Endothelial cell of hepatic sinusoid (primary cell): ENCODE measurements around the gene EHMT1.
"Not testable (repeated sequence)": the region's sequence is repeated elsewhere in the genome, so short reads cannot be mapped to it uniquely, and the experiment has no call there.

Experiments
- in situ Hi-C: cut with HindIII; loops from 2 replicates; pipeline ENCODE4 v1.10.0; 2017; ENCODE audit warnings: low sequenced_read_pairs

The EHMT1 gene

DNA sequence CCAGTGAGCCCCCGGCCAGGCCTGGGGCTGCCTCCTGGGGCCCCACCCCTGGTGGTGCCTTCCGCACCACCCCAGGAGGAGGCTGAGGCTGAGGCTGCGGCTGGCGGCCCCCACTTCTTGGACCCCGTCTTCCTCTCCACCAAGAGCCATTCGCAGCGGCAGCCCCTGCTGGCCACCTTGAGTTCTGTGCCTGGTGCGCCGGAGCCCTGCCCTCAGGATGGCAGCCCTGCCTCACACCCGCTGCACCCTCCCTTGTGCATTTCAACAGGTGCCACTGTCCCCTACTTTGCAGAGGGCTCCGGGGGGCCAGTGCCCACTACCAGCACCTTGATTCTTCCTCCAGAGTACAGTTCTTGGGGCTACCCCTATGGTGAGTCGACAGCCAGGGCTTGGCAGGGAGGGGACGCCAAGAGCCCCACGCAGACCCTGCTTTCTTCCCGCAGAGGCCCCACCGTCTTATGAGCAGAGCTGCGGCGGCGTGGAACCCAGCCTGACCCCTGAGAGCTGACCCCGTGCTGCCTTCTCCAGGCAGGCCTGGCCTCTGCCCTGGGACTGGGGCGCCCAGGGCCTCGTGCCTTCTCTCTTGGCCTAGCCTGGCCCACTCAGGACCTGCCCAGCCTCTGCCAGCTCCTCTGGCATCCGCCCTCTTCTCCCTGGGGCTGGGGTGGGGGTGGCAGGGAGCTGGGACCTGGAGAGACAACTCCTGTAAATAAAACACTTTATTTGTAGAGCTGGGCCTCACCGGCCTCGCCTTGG lies 4.0 kb upstream of the EHMT1 start:
- in situ Hi-C loops, result no loop called here

DNA sequence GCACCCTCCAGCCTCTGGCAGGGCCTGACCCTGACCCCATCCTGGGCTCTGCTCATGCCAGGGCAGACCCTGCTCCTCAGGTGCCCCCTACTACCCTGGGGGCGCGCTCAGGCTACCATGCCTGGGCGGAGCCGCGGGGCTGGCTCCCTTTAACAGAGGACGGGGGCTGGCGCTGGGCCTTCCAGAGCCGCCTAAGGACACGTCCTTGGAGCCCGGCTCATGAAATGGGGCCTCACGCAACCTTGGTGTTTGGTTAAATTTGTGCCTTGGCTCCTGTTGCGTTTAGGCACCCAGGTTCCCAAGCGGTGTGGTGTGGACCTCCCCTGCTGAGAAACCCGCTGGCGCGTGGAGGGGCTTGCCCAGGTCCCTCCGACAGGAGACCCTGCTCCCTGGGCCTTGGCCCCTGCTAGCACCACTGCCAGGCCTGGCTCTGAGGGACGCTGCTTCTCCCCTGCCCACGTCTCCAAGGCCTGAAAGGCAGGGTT lies 3.4 kb upstream of the EHMT1 start:
- in situ Hi-C loops, result no loop called here

DNA sequence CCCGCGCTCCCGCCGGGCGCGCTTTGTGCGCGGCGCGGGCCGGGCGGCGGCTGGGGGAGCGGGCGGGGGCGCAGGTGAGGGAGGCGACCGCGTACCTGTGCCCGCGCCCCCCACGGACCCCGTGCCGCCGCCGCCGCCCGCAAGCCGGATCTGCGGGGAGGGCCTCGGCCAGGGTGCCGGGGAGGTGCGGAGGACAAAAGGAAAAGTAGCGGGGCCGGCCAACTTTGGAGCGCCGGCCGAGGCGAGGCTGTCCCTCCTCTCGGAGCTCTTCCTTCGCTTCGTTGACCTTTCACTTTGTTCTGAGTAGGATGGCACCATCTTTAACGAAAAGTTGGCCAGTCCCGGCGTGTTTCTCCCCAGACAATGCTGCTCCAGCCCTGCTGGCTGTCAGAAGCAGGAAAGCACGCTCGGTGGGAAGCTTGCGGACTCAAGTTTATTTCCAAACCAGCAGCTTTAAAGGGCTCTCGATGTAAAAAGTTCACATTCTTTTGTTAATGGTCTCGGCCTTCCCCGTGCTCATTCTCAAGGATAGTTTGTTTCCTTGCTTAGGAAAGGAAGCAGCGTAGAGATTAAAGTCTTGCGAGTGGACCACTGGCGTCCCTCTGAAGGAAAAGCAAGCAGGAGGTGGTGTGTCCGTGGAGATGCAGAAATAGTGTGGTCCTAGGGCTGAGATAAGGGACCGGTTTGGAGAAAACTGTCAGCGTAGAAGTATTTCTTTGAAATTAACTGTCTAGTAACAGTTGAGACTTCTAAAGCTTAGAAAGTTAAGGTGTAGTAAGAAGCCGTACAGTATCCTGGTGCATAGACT lies 639 bp downstream of the EHMT1 start:
- in situ Hi-C loops, result no loop called here

DNA sequence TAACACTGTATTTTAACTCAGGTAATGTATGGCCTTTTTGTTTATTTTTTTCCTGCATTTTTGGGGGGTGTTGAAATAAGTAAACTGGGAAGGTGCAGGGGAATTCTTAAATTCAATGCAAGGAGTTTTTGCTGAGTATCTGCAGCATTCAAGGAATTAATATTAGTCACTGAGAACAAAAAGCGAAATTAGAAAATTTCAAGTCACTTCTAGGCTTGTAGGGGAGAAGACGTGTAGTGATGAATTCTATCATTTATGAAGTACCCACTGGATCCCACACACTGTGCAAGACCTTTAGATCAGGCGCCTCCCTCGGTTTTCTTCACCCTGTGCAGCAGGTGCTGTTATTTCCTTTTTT lies 1.2 kb downstream of the EHMT1 start:
- in situ Hi-C loops, result no loop called here

DNA sequence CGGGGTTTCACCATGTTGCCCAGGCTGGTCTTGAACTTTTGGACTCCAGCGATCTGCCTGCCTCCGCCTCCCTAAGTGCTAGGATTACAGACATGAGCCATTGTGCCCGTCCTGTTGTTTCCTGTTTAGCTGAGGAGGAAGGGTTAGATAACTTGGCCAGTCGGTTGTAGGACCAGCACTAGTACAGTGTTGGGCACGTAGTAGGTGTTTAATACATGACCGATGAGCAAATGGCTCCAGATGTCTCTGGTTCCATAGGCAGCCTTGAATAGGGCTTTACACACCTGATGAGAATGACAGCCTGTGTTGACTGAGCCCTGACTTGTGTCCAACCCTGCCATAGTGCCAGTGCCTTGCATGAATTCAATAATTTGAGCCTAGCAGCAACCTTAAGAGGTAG lies 1.8 kb downstream of the EHMT1 start:
- in situ Hi-C loops, result no loop called here

DNA sequence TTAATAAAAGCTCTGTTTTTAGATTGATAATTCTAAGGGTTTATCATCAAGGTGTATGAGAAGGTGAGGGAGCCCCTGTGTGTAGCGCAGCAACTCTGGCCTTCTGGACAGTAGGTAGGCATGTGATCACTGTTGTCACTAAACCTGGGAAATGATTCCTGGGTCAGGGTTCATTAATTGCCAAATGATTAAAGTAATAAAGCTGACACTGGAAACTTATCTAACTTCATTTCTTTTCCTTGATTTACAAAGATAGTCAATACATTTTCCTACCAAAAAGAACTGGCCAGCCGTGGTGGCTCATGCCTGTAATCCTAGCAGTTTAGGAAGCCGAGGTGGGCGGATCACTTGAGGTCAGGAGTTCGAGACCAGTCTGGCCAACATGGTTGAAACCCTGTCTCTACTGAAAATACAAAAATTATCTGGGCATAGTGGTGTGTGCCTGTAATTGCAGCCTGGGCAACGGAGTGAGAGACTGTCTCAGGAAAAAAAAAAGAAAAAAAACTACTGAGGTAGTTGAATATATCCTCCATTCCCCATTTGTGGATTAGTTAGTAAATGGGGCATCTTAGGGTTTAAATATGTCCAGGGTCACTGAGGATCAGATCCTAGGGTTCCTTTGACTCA lies 2.4 kb downstream of the EHMT1 start:
- in situ Hi-C loops, result no loop called here

DNA sequence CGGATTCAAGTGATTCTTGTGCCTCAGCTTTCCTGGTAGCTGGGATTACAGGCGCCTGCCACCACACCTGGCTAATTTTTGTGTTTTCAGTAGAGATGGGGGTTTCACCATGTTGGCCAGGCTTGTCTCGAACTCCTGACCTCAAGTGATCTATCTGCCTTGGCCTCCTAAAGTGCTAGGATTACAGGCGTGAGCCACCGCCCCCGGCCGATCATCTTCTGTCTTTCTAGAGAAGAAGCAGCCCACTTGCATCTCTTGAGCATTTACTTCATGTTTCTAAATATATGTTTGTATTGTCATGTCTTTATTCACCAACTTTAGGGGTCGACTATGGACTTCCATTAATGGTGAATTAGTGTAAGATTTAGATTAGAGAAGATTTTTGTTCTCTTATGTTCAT lies 3.4 kb downstream of the EHMT1 start:
- in situ Hi-C loops, result not testable (repeated sequence)

DNA sequence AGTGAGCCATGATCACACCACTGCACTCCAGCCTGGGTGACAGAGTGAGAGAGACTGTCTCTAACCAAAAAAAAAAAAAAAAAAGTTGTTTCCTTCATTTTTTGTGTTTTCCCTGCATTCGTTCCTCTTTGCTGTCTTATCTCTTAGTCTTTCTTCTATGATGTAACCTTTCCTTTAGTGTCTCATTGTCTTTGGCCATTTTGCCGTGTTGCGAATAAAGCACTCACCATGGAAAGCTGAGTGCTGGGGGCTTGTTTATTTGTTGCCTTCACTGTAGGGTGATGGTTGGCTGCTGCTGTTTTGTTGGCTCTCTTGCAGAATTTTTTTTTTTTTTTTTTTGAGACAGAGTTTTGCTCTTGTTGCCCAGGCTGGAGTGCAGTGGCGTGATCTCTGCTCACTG lies 7.7 kb downstream of the EHMT1 start:
- in situ Hi-C loops, result no loop called here

DNA sequence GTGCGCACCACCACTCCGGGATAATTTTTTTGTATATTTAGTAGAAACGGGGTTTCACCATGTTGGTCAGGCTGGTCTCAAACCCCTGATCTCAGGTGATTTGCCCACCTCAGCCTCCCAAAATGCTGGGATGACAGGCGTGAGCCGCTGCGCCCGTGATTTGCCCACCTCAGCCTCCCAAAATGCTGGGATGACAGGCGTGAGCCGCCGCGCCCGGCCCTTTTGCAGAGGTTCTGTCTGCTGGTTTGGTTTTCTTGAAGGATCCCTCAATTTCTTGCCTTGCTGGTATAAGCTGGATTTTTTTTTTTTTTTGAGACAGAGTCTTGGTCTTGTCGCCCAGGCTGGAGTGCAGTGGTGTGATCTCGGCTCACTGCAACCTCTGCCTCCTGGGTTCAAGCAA lies 8.6 kb downstream of the EHMT1 start:
- in situ Hi-C loops, result not testable (repeated sequence)

DNA sequence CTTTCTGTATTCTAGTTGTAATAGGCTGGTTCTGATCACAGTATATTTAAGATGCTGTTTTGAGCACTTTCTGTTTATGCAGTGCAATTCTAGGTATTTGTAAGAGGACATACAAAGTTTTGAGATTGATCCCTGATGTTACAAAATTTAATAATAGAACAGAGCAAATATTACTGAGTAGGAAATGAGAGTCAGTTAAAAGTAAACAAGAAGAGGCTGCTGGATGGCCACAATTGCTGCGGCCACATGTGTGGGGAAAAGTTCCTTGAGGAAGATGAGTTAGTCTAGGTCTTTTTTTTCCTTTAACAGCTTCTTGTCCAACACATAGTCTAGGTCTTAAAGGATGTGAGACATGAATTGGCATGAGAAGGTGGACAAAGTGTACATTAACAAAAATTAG lies 11.3 kb downstream of the EHMT1 start:
- in situ Hi-C loops, result loop anchor here (5.0 kb wide), 1 partner anchor 48 kb away; no protein-coding TSS in a partner anchor

DNA sequence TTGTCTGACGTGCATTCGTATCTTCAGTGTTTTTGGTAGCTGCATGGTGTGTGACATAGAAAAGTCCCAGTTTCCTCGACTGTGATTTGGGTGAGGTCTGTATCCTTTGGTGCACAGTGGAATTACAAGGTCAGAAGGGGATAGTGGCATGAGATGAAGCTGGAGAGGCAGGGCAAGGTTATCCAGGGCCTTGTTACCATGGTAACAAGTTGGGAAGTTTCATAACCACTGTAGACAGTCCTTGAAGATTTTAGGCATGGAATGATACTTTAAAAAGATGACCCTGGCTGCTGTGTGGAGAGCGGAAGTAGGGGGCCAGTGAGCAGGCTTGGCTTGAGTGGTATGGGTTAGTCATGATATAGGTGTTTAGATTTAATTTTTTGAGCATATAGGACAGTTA lies 11.9 kb downstream of the EHMT1 start:
- in situ Hi-C loops, result loop anchor here (5.0 kb wide), 1 partner anchor 48 kb away; no protein-coding TSS in a partner anchor

DNA sequence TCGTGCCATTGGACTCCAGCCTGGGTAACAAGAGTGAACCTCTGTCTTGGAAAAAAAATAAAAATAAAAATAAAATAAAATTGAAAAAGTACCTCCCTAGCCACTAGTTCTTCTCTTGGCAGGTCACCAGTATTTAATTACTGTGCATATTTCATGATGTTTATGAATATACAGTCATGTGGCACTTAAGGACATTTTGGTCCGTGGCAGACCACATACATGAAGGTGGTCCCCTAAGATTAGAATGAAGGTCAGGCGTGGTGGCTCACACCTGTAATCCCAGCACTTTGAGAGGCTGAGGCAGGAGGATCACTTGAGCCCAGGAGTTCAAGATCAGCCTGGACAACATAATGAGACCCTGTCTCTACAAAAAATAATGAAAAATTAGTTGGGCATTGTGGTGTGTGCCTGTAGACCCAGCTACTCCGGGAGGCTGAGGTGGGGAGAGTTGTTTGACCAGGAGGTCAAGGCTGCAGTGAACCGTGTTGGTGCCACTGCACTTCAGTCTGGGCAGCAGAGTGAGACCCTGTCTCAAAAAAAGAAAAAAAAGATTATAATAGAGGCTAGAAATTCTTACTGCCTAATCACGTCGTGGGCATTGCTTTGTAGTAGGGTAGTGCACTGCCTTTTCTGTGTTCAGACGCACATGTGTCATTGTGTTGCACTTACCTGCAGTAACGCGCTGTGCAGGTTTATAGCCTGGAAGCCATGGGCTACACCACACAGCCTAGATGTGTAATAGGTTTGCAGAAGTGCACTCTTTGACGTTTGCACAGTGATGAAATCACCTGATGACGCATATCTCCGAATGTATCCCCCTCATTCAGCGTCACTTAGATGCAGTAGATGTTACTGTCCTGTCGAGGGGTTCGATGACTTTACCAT lies 12.8 kb downstream of the EHMT1 start:
- in situ Hi-C loops, result loop anchor here (5.0 kb wide), 1 partner anchor 49 kb away; no protein-coding TSS in a partner anchor

DNA sequence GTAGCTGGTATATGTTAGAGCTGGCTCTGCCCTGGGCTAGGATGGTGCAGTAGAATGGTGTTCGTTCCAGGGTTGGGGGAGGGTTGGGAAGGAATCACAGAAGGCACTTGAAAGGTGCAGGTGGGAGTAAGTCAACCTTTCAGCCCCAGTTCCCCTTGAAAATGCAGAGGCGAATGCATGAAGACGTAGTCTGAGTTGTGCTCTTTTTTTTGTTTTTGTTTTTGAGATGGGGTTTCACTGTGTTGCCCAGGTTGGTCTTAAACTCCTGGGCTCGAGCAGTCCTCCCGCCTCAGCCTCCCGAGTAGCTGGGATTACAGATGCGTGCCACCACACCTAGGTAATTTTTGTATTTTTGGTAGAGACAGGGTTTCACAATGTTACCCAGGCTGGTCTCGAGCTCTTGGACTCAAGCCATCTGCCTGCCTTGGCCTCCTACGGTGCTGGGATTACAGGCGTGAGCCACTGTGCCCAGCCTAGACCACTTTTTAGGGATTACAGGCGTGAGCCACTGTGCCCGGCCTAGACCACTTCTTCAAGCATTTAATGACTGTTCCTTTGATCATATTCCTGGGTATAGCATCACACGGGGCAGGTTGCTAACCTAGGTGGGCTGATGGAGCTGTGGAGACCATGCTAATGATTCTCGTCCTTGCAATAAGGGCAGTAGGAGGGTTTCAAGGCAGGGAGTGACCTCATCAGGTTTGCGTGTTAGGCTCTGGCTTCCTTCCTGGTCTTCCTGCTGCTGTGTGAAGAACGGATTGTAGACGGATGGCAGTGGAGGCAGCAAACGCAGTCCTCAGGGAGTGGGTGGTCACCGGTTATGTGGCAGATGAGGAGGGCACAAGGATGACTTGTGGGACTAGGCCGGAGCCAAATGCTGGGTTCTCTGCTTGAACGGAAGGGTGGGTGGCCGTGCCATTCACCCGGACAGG lies 13.7 kb downstream of the EHMT1 start:
- in situ Hi-C loops, result loop anchor here (5.0 kb wide), 1 partner anchor 50 kb away; no protein-coding TSS in a partner anchor

DNA sequence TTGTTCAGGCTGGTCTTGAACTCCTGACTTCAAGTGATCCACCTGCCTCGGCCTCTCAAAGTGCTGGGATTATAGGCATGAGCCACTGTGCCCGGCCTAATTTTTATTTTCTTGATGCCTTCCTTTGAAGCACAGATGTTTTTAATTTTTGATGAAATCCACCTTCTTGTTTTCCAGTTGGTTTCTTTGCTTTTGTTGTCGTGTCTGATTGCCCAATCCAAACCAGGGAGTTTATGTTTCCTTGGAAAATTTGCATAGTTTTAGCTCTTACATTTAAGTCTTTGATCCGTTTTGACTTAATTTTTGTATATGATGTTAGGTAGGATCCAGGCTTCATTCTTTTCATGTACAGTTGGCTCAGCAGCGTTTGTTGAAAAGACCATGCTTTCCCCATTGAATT lies 15.2 kb downstream of the EHMT1 start:
- in situ Hi-C loops, result loop anchor here (5.0 kb wide), 1 partner anchor 52 kb away; no protein-coding TSS in a partner anchor

DNA sequence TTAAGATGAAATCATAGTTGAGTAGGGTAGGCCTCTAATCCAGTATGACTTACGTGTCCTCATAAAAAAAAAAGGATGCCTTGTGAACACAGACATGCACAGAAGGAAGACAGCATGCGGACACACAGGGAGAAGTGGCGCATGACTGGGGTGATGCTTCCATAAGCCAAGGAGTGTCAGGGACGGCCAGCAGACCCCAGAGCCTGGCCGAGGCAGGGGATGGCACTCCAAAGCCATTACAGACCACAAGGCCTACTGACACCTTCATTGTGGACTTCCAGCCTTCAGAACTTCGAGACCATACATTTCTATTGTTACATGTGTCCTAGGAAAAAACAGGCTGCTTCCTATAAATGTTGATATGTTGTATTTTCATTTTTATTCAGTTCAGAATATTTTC lies 19.9 kb downstream of the EHMT1 start:
- in situ Hi-C loops, result no loop called here

DNA sequence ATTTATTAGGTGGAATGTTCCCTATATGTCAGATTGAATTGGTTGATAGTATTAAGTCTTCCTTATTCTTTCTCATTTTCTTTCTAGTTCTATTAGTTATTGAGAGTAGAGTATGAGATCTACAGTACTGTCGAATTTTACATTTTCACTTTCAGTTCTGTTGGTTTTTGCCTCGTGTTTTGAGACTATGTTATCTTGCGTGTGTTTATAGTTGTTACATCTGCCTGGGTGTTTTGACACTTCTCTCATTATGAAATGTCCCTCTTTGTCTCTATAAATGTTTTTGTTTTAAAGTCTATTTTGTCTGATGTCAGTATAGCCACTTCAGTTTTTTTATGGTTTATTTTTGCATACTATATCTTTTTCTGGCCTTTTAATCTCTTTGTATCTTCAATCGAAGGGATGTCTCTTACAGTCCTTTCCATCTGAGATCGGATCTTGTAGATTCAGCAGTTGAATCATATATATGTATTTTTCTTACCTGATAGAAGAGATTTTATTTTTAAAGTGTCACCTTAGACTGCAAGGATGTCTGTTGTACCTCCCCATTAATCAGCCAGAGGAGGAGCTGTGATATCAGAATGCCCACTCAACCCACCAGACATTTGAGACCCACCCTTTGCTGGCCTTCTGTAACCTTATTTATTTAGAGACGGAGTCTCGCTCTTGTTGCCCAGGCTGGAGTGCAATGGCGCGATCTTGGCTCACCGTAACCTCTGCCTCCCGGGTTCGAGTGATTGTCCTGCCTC lies 20.7 kb downstream of the EHMT1 start:
- in situ Hi-C loops, result no loop called here

DNA sequence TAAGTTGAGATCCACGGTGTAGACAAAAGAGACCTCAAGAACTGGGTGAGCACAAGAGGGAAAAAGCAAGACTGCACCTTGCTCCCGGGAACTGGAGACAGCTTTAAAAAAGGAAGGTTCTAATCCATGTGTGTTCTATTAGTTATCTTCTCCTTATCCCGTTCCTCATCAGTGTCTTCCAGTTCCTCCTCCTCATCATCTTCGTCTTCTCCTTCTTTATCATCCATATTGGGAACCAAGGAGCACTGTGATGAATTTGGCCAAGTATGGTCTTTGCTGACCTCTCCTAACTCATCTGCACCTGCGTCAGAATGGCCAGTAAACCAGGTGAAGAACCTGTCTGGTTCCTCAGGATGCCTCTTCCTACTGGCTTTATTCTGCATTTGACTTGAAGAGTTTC lies 22.1 kb downstream of the EHMT1 start:
- in situ Hi-C loops, result no loop called here

DNA sequence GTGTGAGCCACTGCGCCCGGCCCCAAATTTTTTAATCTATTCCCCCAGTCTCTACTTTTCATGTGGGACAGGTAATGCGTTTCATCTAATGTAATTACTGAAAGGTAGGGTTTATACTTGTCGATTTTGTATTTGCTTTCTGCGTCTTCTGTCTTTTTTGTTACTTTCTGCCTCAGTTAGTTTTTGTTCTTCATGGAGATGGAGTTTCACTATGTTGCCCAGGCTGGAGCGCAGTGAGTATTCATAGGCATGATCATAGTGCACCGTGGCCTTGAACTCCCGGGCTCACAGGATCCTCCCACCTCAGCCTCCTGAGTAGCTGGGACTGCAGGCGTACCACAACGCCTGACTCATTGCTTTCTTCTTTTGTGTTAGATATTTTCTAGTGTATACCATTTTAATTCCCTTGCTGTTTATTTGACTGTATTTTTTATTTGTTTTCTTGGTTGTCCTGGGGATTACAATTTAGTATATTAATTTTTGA lies 23.4 kb downstream of the EHMT1 start:
- in situ Hi-C loops, result no loop called here

DNA sequence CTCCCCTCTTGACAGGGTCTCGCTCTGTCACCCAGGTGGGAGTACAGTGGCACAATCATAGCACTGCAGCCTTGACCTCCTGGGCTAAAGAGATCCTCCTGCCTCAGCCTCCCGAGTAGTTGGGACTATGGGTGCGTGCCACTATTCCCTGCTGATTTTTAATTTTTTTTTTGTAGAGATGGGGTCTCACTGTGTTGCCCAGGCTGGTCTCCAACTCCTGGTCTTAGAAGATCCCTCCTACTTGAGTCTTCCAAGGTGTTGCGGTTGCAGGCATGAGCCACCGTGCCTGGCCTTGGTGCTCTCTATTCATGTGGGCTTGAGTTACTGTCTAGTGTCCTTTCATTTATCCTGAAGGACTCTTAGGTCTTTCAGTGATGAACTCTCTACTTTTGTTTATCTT lies 24.1 kb downstream of the EHMT1 start:
- in situ Hi-C loops, result no loop called here
